Measurements from ENCODE around the gene C1QTNF12. TPM values are rescaled to one million over a fixed set of nuclear protein-coding genes. Genes with fewer than 3 reads are reported as not detected.
"Not testable (repeated sequence)": the region's sequence is repeated elsewhere in the genome, so short reads cannot be mapped to it uniquely, and the experiment has no call there.

The C1QTNF12 gene
- total RNA-seq, 1 donor from 2014 or later: 0.51 TPM

DNA sequence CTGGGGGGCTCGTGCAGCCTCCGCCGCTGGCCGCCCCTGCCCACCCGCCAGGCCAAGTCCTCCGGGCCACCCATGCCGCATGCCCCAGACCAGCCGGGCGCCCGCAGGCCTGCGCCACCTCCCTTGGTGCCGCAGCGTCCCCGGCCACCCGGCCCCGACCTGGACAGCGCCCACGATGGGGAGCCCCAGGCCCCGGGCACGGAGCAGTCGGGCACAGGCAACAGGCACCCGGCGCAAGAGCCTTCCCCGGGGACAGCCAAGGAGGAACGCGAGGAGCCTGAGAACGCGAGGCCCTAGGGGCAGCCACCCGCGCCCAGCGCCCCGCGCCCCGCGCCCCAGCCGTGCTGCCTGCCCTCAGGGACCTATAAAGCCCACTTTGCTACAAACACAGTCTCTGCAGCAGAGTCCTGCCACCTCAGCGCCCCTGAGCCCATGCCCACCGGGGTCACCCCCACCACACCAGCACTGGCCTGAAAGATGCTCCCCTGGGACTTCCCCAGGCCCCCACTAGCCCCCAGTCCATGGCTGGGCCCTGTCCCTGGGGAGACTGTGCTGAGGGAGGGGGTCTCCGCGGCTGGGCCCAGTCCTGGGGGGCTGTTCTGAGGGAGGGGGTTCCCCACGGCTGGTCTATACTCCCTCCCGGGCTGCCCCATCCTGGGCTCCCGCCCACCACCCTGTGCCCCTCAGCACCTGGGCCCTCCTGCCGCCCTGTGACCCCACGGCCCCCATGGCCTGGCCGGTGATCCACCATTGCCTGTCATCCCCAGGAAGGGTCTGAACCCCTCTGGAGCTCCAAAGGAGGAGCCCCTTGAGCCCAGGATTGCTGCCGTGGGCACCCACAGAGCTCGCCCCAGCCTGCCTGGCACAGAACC lies 48.7 kb downstream of the C1QTNF12 start:
- DNase-seq (peak; percentile 14), ATAC-seq (ENCODE audit: poor library complexity) (no peak)
- intact Hi-C loops (cut with DNase I): no loop called here

GRCh38 chr1:1197188-1197500 lies 49.4 kb downstream of the C1QTNF12 start:
- no peak for ATAC-seq (ENCODE audit: poor library complexity)
- no peak for DNase-seq
- intact Hi-C loops (cut with DNase I): no loop called here

DNA sequence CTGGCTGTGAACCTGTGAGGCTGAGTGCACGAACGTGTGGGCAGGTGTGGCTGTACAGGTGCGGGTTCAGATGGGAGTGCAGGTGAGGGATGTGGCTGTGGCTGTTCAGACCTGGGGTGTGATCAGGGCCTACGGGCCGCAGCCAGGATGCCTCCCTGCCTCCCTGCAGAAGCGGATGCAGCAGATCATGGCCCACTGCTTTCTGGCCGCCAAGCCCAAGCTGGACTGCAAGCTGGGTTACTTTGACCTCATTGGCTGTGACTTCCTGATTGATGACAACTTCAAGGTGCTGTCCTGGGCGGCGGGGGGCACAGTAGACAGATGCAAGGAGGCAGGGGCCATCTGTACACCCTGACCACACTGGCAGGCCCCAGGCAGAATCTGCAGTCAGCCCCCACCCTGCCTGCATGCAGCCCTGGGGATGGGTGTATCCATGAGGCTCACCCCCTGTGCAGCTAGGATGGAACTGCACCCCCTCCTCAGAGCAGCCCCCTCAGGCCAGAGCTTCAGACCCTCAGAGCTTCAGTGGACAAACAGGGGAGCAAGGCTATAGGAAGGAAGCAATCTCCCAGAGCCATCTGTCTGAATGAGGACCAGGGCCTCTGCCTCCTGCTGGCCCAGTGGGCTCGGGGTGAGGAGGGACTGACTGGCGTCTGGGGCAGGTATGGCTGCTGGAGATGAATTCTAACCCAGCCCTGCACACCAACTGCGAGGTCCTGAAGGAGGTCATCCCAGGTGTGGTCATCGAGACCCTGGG lies 49.9 kb downstream of the C1QTNF12 start:
- no peak for ATAC-seq (ENCODE audit: poor library complexity)
- intact Hi-C loops (cut with DNase I): no loop called here
- peak; percentile 30 for DNase-seq

DNA sequence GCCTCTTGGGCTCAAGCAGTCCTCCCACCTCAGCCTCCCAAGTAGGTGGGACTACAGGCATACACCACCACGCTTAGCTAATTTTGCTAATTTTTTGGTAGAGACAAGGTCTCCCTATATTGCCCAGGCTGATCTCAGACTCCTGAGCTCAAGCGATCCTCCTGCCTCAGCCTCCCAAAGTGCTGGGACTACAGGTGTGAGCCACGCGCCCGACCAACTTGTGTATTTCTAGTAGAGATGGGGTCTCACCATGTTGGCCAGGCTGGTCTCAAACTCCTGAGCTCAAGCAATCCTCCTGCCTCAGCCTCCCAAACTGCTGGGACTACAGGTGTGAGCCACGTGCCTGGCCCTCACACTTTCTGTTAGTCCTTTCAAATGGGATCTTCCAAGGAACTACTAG lies 50.8 kb downstream of the C1QTNF12 start:
- ATAC-seq (ENCODE audit: poor library complexity); DNase-seq; intact Hi-C loops (cut with DNase I): not testable (repeated sequence)

- intact Hi-C loops (cut with DNase I): no loop called here
- DNase-seq: no peak
- ATAC-seq (ENCODE audit: poor library complexity): no peak
Observed at GRCh38 chr1:1194723-1195122, 51.8 kb downstream of the C1QTNF12 start.

Small RNA genes within 50 kb of the gene (microRNA-seq; reads per million reads assigned to microRNA genes)
- 1.6 reads per million for gene MIR6726

Other genes with a start within 250 kb of the C1QTNF12 start
- gene HES4, start 246.6 kb downstream of the C1QTNF12 start, total RNA-seq: 27.4 TPM
- gene ISG15, start 233.2 kb downstream of the C1QTNF12 start, total RNA-seq: 13.3 TPM
- gene AGRN, start 226.6 kb downstream of the C1QTNF12 start, total RNA-seq: 12.8 TPM
- gene RNF223, start 172.4 kb downstream of the C1QTNF12 start, total RNA-seq: not detected
- gene C1orf159, start 130.6 kb downstream of the C1QTNF12 start, total RNA-seq: 2.4 TPM
- 0.22 TPM for gene TTLL10, start 72.8 kb downstream of the C1QTNF12 start, total RNA-seq
- 0.32 TPM for gene TNFRSF18, start 40.1 kb downstream of the C1QTNF12 start, total RNA-seq
- 2.1 TPM for gene TNFRSF4, start 32.6 kb downstream of the C1QTNF12 start, total RNA-seq
- gene SDF4, start 14.7 kb downstream of the C1QTNF12 start, total RNA-seq: 110 TPM
- gene B3GALT6, start 14.5 kb downstream of the C1QTNF12 start, total RNA-seq: 8.6 TPM
- gene UBE2J2, start 27.1 kb upstream of the C1QTNF12 start, total RNA-seq: 34.7 TPM
- gene SCNN1D, start 33.7 kb upstream of the C1QTNF12 start, total RNA-seq: 2.6 TPM
- gene ACAP3, start 61.2 kb upstream of the C1QTNF12 start, total RNA-seq: 56.3 TPM
- 10.6 TPM for gene PUSL1, start 61.9 kb upstream of the C1QTNF12 start, total RNA-seq
- 70.9 TPM for gene INTS11, start 77.9 kb upstream of the C1QTNF12 start, total RNA-seq
- gene CPTP, start 78.1 kb upstream of the C1QTNF12 start, total RNA-seq: 113 TPM
- 0.40 TPM for gene TAS1R3, start 84.6 kb upstream of the C1QTNF12 start, total RNA-seq
- 126 TPM for gene DVL1, start 102.7 kb upstream of the C1QTNF12 start, total RNA-seq
- 21.7 TPM for gene MXRA8, start 111.8 kb upstream of the C1QTNF12 start, total RNA-seq
- gene AURKAIP1, start 128.5 kb upstream of the C1QTNF12 start, total RNA-seq: 271 TPM
- gene CCNL2, start 152.6 kb upstream of the C1QTNF12 start, total RNA-seq: 45.7 TPM
- 144 TPM for gene MRPL20, start 160.6 kb upstream of the C1QTNF12 start, total RNA-seq
- 1.8 TPM for gene ANKRD65, start 174.6 kb upstream of the C1QTNF12 start, total RNA-seq
- 17.1 TPM for gene VWA1, start 189.0 kb upstream of the C1QTNF12 start, total RNA-seq
- 0.94 TPM for gene ATAD3C, start 203.0 kb upstream of the C1QTNF12 start, total RNA-seq
- 7.9 TPM for gene ATAD3B, start 225.0 kb upstream of the C1QTNF12 start, total RNA-seq